NCI-H2081 (cell line): ENCODE results near the gene ARHGEF19.

Experiments
- DNase-seq, 2 experiments: peaks; one replicate each; lab custom pipeline; 2025; lab: John Stamatoyannopoulos, UW

ARHGEF19 gene

GRCh38 chr1:16149146-16149545 is 63.3 kb downstream of the ARHGEF19 start:
- DNase-seq: no peak

- DNase-seq: no peak
These were observed 63.9 kb downstream of the ARHGEF19 start for GRCh38 chr1:16148329-16149092.
